CD8-positive, alpha-beta memory T cell (primary cell): ENCODE results near the gene CCDC85C. TPM values are rescaled to one million over a fixed set of nuclear protein-coding genes. Genes with fewer than 3 reads are reported as not detected.
A peak's percentile ranks its signal among the peaks of the same experiment; 100 is the strongest.

Source experiments
- CTCF ChIA-PET: fragments of 350-600 bp; sonication (Branson Sonifier 250); formaldehyde crosslinking; loops from one replicate; lab custom pipeline; 2021; ENCODE audit warnings: antibody characterized with exemption; lab: Charles Lee
- POLR2A ChIA-PET: fragments of 350-600 bp; sonication (Branson Sonifier 250); formaldehyde crosslinking; loops from one replicate; lab custom pipeline; 2021; ENCODE audit warnings: antibody characterized with exemption; lab: Charles Lee
- DNase-seq, 5 donors: peaks; one replicate each; pipeline versions ENCODE4 v3.0.0 to v3.0.0-alpha.2; 2020 to 2022; ENCODE audit warnings: mixed read lengths in 1 of 5
- H3K27ac ChIP-seq: one replicate; pipeline ENCODE4 v1.7.0; 2013; ENCODE audit warnings: low read depth, mild to moderate bottlenecking, low read length, moderate library complexity
- H3K27me3 ChIP-seq: 2 replicates; pipeline ENCODE4 v1.7.0; 2013; ENCODE audit warnings: low read length, mild to moderate bottlenecking; ENCODE audit not compliant: insufficient read depth, poor library complexity, severe bottlenecking
- H3K36me3 ChIP-seq: 2 replicates; pipeline ENCODE4 v1.7.0; 2013; ENCODE audit warnings: mild to moderate bottlenecking, low read length, moderate library complexity; ENCODE audit not compliant: insufficient read depth
- H3K4me1 ChIP-seq: 2 replicates; pipeline ENCODE4 v1.7.0; 2013; ENCODE audit warnings: mild to moderate bottlenecking, low read length, moderate library complexity; ENCODE audit not compliant: insufficient read depth
- H3K4me3 ChIP-seq: 2 replicates; pipeline ENCODE4 v1.7.0; 2013; ENCODE audit warnings: mild to moderate bottlenecking, low read length
- H3K9me3 ChIP-seq: 2 replicates; pipeline ENCODE4 v1.7.0; 2013; ENCODE audit warnings: mild to moderate bottlenecking, low read length
- H3K27ac Mint-ChIP-seq, 8 donors: one replicate each; pipeline ENCODE4 v1.8.0; 2020 to 2021; ENCODE audit warnings: mixed read lengths in 8 of 8, mild to moderate bottlenecking in 6 of 8, inconsistent platforms in 3 of 8, moderate library complexity in 3 of 8
- H3K27me3 Mint-ChIP-seq, 2 donors: one replicate each; pipeline ENCODE4 v1.8.0; 2020 to 2021; ENCODE audit warnings: mixed read lengths in 2 of 2, mild to moderate bottlenecking in 1 of 2, moderate library complexity in 1 of 2
- H3K36me3 Mint-ChIP-seq, 3 donors: one replicate each; pipeline ENCODE4 v1.8.0; 2020 to 2021; ENCODE audit warnings: mixed read lengths in 3 of 3, inconsistent platforms in 1 of 3, mild to moderate bottlenecking in 1 of 3
- H3K4me1 Mint-ChIP-seq, 3 donors: one replicate each; pipeline ENCODE4 v1.8.0; 2020 to 2021; ENCODE audit warnings: mixed read lengths in 3 of 3, inconsistent platforms in 1 of 3, mild to moderate bottlenecking in 1 of 3
- H3K4me3 Mint-ChIP-seq, 7 donors: one replicate each; pipeline ENCODE4 v1.8.0; 2020 to 2021; ENCODE audit warnings: mixed read lengths in 7 of 7, mild to moderate bottlenecking in 6 of 7, moderate library complexity in 4 of 7, inconsistent platforms in 2 of 7
- H3K9me3 Mint-ChIP-seq, 5 donors: one replicate each; pipeline ENCODE4 v1.8.0; 2020 to 2022; ENCODE audit warnings: mixed read lengths in 5 of 5, mild to moderate bottlenecking in 3 of 5, moderate library complexity in 2 of 5, inconsistent platforms in 1 of 5
- polyA plus RNA-seq: library from polyadenylated mRNA; unstranded; fragments of 300-500 nt; fragmentation: Illumina TruSeq; gene quantifications from one replicate; pipeline ENCODE4 v1.2.3, GENCODE V29; 2021
- total RNA-seq, 2 experiments: library from RNA; stranded (reverse); gene quantifications; one replicate each; pipeline ENCODE4 v1.2.3, GENCODE V29; 2021

Gene CCDC85C
- total and polyA plus RNA-seq, 3 experiments from 2014 or later = 1.2 to 5.3 (median 4.2) TPM

- Histone ChIP-seq H3K27ac (no peak overlapping the region), H3K36me3 (no peaks in the 10 kb centered on the region), H3K9me3 (no peaks in the 10 kb centered on the region), H3K4me1 (peaks cover 31% of the 10 kb centered on the region), H3K27me3 (no peaks in the 10 kb centered on the region), H3K4me3 (peak overlapping the region; percentile 17)
- CTCF ChIA-PET = interaction anchor here (0.7 to 1.0 kb wide), 3 partner anchors 8 to 122 kb away, joined by 3 to 5 read pairs (median 4); partner anchors contain the start of genes CCNK and SETD3
- Mint-ChIP-seq H3K27ac (peak overlapping the region in 4 of 8 donors; percentile 42 to 89 (median 64)), H3K4me3 (peak overlapping the region; percentile 70 to 89 (median 79)), H3K36me3 (peaks cover 0 to 2% (median 2%) of the 10 kb centered on the region in 3 donors), H3K4me1 (peaks cover 29 to 38% (median 30%) of the 10 kb centered on the region in 3 donors), H3K9me3 (no peaks in the 10 kb centered on the region), H3K27me3 (no peaks in the 10 kb centered on the region)
- DNase-seq = no peak
- POLR2A ChIA-PET = interaction anchor here (0.5 to 3.1 kb wide), 4 partner anchors 8 to 122 kb away, joined by 6 to 25 read pairs (median 16); partner anchors contain the start of genes CCNK, CYP46A1 and SETD3
Observed at GRCh38 chr14:99602788-99603415, 1.1 kb downstream of the CCDC85C start.

- DNase-seq = no peak
Observed at GRCh38 chr14:99602054-99602787, 1.8 kb downstream of the CCDC85C start.

GRCh38 chr14:99601361-99601831 lies 2.6 kb downstream of the CCDC85C start:
- no peaks in the 10 kb centered on the region for H3K36me3 ChIP-seq
- H3K4me3 ChIP-seq = no peak overlapping the region
- POLR2A ChIA-PET = no interaction called here
- Mint-ChIP-seq H3K9me3 (no peaks in the 10 kb centered on the region), H3K27me3 (no peaks in the 10 kb centered on the region), H3K4me1 (peaks cover 27 to 39% (median 27%) of the 10 kb centered on the region in 3 donors), H3K4me3 (peak overlapping the region; percentile 28 to 84 (median 75)), H3K36me3 (peaks cover 0 to 2% (median 2%) of the 10 kb centered on the region in 3 donors), H3K27ac (peak overlapping the region in 5 of 8 donors; percentile 2 to 89 (median 66))
- CTCF ChIA-PET = interaction anchor here (0.9 kb wide), 1 partner anchor 8 kb away, joined by 3 read pairs; no protein-coding TSS in a partner anchor
- H3K9me3 ChIP-seq = no peaks in the 10 kb centered on the region
- no peak overlapping the region for H3K27ac ChIP-seq
- DNase-seq = no peak
- H3K4me1 ChIP-seq = peaks cover 30% of the 10 kb centered on the region
- no peaks in the 10 kb centered on the region for H3K27me3 ChIP-seq

More at GRCh38 chr14:99602054-99602787, 1.8 kb downstream of the CCDC85C start:
- ChIA-PET POLR2A (interaction anchor here (0.5 to 0.6 kb wide), 2 partner anchors 19 to 207 kb away, joined by 3 to 6 read pairs; no protein-coding TSS in a partner anchor), CTCF (no interaction called here)
- H3K27ac ChIP-seq = no peak overlapping the region
- peak overlapping the region; percentile 70 to 89 (median 79) for H3K4me3 Mint-ChIP-seq
- no peaks in the 10 kb centered on the region for H3K9me3 ChIP-seq
- H3K4me1 Mint-ChIP-seq = peaks cover 29 to 38% (median 30%) of the 10 kb centered on the region in 3 donors
- no peaks in the 10 kb centered on the region for H3K36me3 ChIP-seq
- peaks cover 31% of the 10 kb centered on the region for H3K4me1 ChIP-seq
- peak overlapping the region; percentile 17 for H3K4me3 ChIP-seq
- peak overlapping the region in 5 of 8 donors; percentile 50 to 89 (median 70) for H3K27ac Mint-ChIP-seq
- H3K27me3 ChIP-seq = no peaks in the 10 kb centered on the region
- H3K27me3 Mint-ChIP-seq = no peaks in the 10 kb centered on the region
- peaks cover 0 to 2% (median 2%) of the 10 kb centered on the region in 3 donors for H3K36me3 Mint-ChIP-seq
- H3K9me3 Mint-ChIP-seq = no peaks in the 10 kb centered on the region

GRCh38 chr14:99600232-99600888 lies 3.6 kb downstream of the CCDC85C start:
- no peaks in the 10 kb centered on the region for H3K9me3 ChIP-seq
- Mint-ChIP-seq H3K27ac (peak overlapping the region in 4 of 8 donors; percentile 4 to 89 (median 37)), H3K27me3 (no peaks in the 10 kb centered on the region), H3K4me1 (peaks cover 23 to 42% (median 28%) of the 10 kb centered on the region in 3 donors), H3K4me3 (peak overlapping the region in 2 of 7 donors; percentile 5 to 80), H3K36me3 (peaks cover 0 to 2% (median 0%) of the 10 kb centered on the region in 3 donors), H3K9me3 (no peaks in the 10 kb centered on the region)
- ChIA-PET CTCF (interaction anchor here (0.9 kb wide), 1 partner anchor 9 kb away, joined by 3 read pairs; no protein-coding TSS in a partner anchor), POLR2A (no interaction called here)
- H3K36me3 ChIP-seq = no peaks in the 10 kb centered on the region
- H3K27me3 ChIP-seq = no peaks in the 10 kb centered on the region
- H3K4me1 ChIP-seq = peaks cover 23% of the 10 kb centered on the region
- no peak overlapping the region for H3K27ac ChIP-seq
- no peak for DNase-seq
- H3K4me3 ChIP-seq = no peak overlapping the region

- no peaks in the 10 kb centered on the region for H3K27me3 Mint-ChIP-seq
- H3K4me3 ChIP-seq = no peak overlapping the region
- ChIA-PET CTCF (no interaction called here), POLR2A (no interaction called here)
- H3K4me1 ChIP-seq = peaks cover 31% of the 10 kb centered on the region
- peaks cover 31 to 50% (median 33%) of the 10 kb centered on the region in 3 donors for H3K4me1 Mint-ChIP-seq
- no peaks in the 10 kb centered on the region for H3K9me3 ChIP-seq
- no peaks in the 10 kb centered on the region for H3K36me3 ChIP-seq
- peak overlapping the region in 1 of 7 donors; percentile 19 for H3K4me3 Mint-ChIP-seq
- no peak overlapping the region for H3K27ac ChIP-seq
- H3K27ac Mint-ChIP-seq = no peak overlapping the region
- H3K9me3 Mint-ChIP-seq = no peaks in the 10 kb centered on the region
- no peaks in the 10 kb centered on the region for H3K27me3 ChIP-seq
- no peak for DNase-seq
- H3K36me3 Mint-ChIP-seq = peaks cover 0 to 1% (median 0%) of the 10 kb centered on the region in 3 donors
Observed at GRCh38 chr14:99599393-99599792, 4.6 kb downstream of the CCDC85C start.

- H3K4me3 Mint-ChIP-seq = peak overlapping the region in 2 of 7 donors; percentile 19 to 23
- ChIA-PET POLR2A (no interaction called here), CTCF (no interaction called here)
- Histone ChIP-seq H3K9me3 (no peaks in the 10 kb centered on the region), H3K4me3 (no peak overlapping the region), H3K27ac (no peak overlapping the region), H3K27me3 (no peaks in the 10 kb centered on the region), H3K36me3 (no peaks in the 10 kb centered on the region), H3K4me1 (peaks cover 32% of the 10 kb centered on the region)
- H3K27ac Mint-ChIP-seq = peak overlapping the region in 2 of 8 donors; percentile 7 to 9
- no peaks in the 10 kb centered on the region for H3K9me3 Mint-ChIP-seq
- peaks cover 0 to 1% (median 0%) of the 10 kb centered on the region in 3 donors for H3K36me3 Mint-ChIP-seq
- peaks cover 31 to 54% (median 35%) of the 10 kb centered on the region in 3 donors for H3K4me1 Mint-ChIP-seq
- DNase-seq = no peak
- H3K27me3 Mint-ChIP-seq = no peaks in the 10 kb centered on the region
Observed at GRCh38 chr14:99598774-99599173, 5.2 kb downstream of the CCDC85C start.

- no peaks in the 10 kb centered on the region for H3K27me3 ChIP-seq
- Mint-ChIP-seq H3K36me3 (peaks cover 0 to 1% (median 0%) of the 10 kb centered on the region in 3 donors), H3K9me3 (no peaks in the 10 kb centered on the region), H3K27ac (peak overlapping the region in 2 of 8 donors; percentile 58 to 75), H3K27me3 (no peaks in the 10 kb centered on the region), H3K4me1 (peaks cover 31 to 54% (median 35%) of the 10 kb centered on the region in 3 donors), H3K4me3 (peak overlapping the region in 2 of 7 donors; percentile 53 to 70)
- CTCF ChIA-PET = interaction anchor here (1.3 kb wide), 1 partner anchor 10 kb away, joined by 3 read pairs; no protein-coding TSS in a partner anchor
- no peaks in the 10 kb centered on the region for H3K9me3 ChIP-seq
- peaks cover 32% of the 10 kb centered on the region for H3K4me1 ChIP-seq
- no peak for DNase-seq
- no peak overlapping the region for H3K27ac ChIP-seq
- POLR2A ChIA-PET = no interaction called here
- H3K4me3 ChIP-seq = no peak overlapping the region
- H3K36me3 ChIP-seq = no peaks in the 10 kb centered on the region
Observed at GRCh38 chr14:99597911-99598600, 6.0 kb downstream of the CCDC85C start.
